Islet precursor cell (in vitro differentiated cells): ENCODE data around the gene FZD4.
A peak's percentile ranks its signal among the peaks of the same experiment; 100 is the strongest.
"Not testable (repeated sequence)": the region's sequence is repeated elsewhere in the genome, so short reads cannot be mapped to it uniquely, and the experiment has no call there.

ENCODE experiments used
- DNase-seq: peaks from one replicate; pipeline ENCODE4 v3.0.0-alpha.2; 2018

Gene FZD4

GRCh38 chr11:86934926-86935579 lies 20.1 kb downstream of the FZD4 start:
- DNase-seq = no peak

- no peak for DNase-seq
Measured at GRCh38 chr11:86934582-86934900, 20.7 kb downstream of the FZD4 start.

GRCh38 chr11:86933891-86934581 lies 21.2 kb downstream of the FZD4 start:
- DNase-seq = no peak

GRCh38 chr11:86932924-86933875 lies 22.0 kb downstream of the FZD4 start:
- no peak for DNase-seq

- DNase-seq = no peak
Measured at GRCh38 chr11:86932259-86932585, 23.0 kb downstream of the FZD4 start.

GRCh38 chr11:86931548-86932258 lies 23.5 kb downstream of the FZD4 start:
- DNase-seq = peak; percentile 69

GRCh38 chr11:86930957-86931547 lies 24.1 kb downstream of the FZD4 start:
- DNase-seq = no peak

- no peak for DNase-seq
Measured at GRCh38 chr11:86926975-86927374, 28.2 kb downstream of the FZD4 start.

- peak; percentile 87 for DNase-seq
Measured at GRCh38 chr11:86923999-86924766, 31.0 kb downstream of the FZD4 start.

GRCh38 chr11:86922225-86922624 lies 33.0 kb downstream of the FZD4 start:
- no peak for DNase-seq

- DNase-seq = peak; percentile 65
Measured at GRCh38 chr11:86919557-86920210, 35.5 kb downstream of the FZD4 start.

- DNase-seq = no peak
Measured at GRCh38 chr11:86918973-86919372, 36.2 kb downstream of the FZD4 start.

GRCh38 chr11:86918496-86918895 lies 36.7 kb downstream of the FZD4 start:
- no peak for DNase-seq

- DNase-seq = no peak
Measured at GRCh38 chr11:86917589-86917988, 37.6 kb downstream of the FZD4 start.

- no peak for DNase-seq
Measured at GRCh38 chr11:86916330-86916729, 38.9 kb downstream of the FZD4 start.

- DNase-seq = not testable (repeated sequence)
Measured at GRCh38 chr11:86915850-86916249, 39.3 kb downstream of the FZD4 start.

GRCh38 chr11:86914865-86915519 lies 40.2 kb downstream of the FZD4 start:
- DNase-seq = no peak

GRCh38 chr11:86912238-86912637 lies 43.0 kb downstream of the FZD4 start:
- DNase-seq = no peak

GRCh38 chr11:86910592-86910991 lies 44.6 kb downstream of the FZD4 start:
- no peak for DNase-seq

GRCh38 chr11:86906198-86906597 lies 49.0 kb downstream of the FZD4 start:
- DNase-seq = no peak

- no peak for DNase-seq
Measured at GRCh38 chr11:86905252-86905651, 49.9 kb downstream of the FZD4 start.
